Activated CD4-positive, alpha-beta T cell treated with anti-CD3 and anti-CD28 coated beads, Interleukin-2, Interleukin-6, amounts not matched to agents 100 ng/mL and 50 ng/mL, durations not matched to agents 16 hours and 8 hours (primary cell): ENCODE measurements around the gene CCNI.

Source experiments
- DNase-seq: peaks from one replicate; pipeline ENCODE4 v3.0.0-alpha.2; 2020

The CCNI gene

DNA sequence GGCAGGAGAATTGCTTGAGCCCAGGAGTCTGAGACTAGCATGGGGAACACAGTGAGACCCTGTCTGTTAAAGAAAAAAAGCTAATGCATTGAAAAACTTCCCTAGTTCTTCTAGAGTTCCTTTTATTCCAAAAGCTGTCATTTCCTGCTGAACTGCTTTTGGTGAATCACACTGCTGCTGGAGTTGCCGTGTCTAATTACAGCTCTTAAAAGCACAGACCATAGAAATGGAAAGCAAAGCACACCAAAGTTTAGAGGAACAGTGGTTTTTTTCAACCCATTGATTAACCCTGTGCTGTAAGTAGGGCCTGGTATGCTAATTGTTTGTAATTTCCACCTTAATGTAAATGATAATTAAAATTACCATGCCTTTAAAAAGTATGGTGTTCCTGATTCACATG, 73.9 kb downstream of the CCNI start:
- DNase-seq = no peak

DNA sequence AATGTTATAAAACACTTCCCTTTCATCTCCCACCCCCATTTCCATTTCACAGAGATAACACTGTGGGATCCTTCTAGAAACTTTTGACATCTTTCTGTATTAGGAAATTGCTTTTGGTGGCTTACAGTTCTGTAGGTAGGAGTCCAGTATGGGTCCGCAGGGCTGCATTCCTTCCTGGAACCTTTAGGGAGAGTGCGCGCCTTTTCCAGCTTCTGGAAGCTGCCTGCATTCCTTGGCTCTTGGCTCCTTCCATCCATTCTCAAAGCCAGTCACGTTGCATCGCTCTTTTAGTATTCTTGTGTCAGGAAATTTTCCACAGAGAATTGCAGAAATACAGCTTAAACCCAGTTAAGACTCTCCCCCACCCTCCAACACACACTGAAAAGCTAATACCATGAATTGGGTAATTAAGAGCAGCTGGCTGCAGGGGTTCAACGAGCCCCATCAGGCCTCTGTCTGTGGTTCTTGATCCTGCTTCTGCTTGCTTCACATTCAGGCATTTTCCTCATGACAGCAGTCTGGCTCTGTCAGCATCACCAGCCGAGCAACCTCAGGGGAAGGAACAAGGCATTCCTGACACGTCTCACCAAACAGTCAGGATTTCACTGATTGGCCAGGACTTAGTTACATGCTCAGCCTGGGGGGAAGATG, 77.4 kb downstream of the CCNI start:
- no peak for DNase-seq

DNA sequence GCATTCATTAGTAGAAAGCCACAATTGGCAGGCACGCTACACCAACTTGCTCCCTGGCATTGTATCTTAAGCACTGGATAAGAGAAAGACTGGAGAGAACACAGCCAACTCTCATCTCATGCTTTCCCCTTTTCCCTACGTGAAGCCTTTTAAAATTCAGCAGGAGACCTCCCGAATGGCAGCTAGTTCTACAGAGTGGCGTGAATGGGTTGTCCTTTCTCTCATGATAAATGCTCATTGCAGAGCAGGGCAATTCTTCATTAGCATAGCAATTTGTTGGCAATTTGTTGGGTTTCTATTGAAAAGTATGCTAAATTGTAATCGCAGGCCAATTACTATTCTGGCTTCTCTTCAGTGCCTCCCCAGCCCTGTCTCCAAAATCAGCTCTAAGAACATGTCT, 78.3 kb downstream of the CCNI start:
- DNase-seq = no peak
